SK-N-SH treated with all-trans-retinoic acid at 6 μM for 48 hours (cell line): Measurements from ENCODE around the gene TANC1.

Source experiments
- ATAC-seq: fragments of 200-7000 bp; cut with Tn5 transposase; 3 replicates; pipeline ENCODE4 v1.9.1; 2020; ENCODE audit warnings: mild to moderate bottlenecking, moderate library complexity
- ARNTL ChIP-seq: fragments of 450-650 bp; formaldehyde crosslinking; IDR thresholded peaks from 2 replicates; pipeline ENCODE4 v1.5.0; 2020; ENCODE audit warnings: low read depth, mild to moderate bottlenecking, moderate library complexity, borderline replicate concordance
- BACH2 ChIP-seq: fragments of 250-450 bp; sonication (Bioruptor Pico); IDR thresholded peaks from 2 replicates; pipeline ENCODE4 v1.9.0; 2021; ENCODE audit warnings: mild to moderate bottlenecking, borderline replicate concordance
- CREB5 ChIP-seq: fragments of 250-450 bp; sonication (Bioruptor Pico); IDR thresholded peaks from 2 replicates; pipeline ENCODE4 v1.5.1; 2020; ENCODE audit warnings: low read depth, mild to moderate bottlenecking, moderate library complexity
- CSDC2 ChIP-seq: fragments of 250-450 bp; sonication (Bioruptor Pico); IDR thresholded peaks from 2 replicates; pipeline ENCODE4 v1.5.0; 2020; ENCODE audit warnings: mild to moderate bottlenecking, moderate library complexity
- CSRNP3 ChIP-seq: fragments of 250-450 bp; sonication (Bioruptor Pico); IDR thresholded peaks from 2 replicates; pipeline ENCODE4 v1.5.1; 2021; ENCODE audit warnings: mild to moderate bottlenecking, moderate library complexity
- GLIS3 ChIP-seq: fragments of 250-450 bp; sonication (Bioruptor Pico); IDR thresholded peaks from 2 replicates; pipeline ENCODE4 v1.5.0; 2020; ENCODE audit warnings: mild to moderate bottlenecking, moderate library complexity
- ISL1 ChIP-seq: fragments of 250-450 bp; sonication (Bioruptor Pico); IDR thresholded peaks from 2 replicates; pipeline ENCODE4 v2.1.2; 2022; ENCODE audit warnings: mild to moderate bottlenecking, moderate library complexity
- OSR1 ChIP-seq: fragments of 250-450 bp; sonication (Bioruptor Pico); IDR thresholded peaks from 2 replicates; pipeline ENCODE4 v1.8.0; 2022; ENCODE audit warnings: moderate library complexity, mild to moderate bottlenecking, inconsistent platforms
- PATZ1 ChIP-seq: fragments of 250-450 bp; sonication (Bioruptor Pico); IDR thresholded peaks from 2 replicates; pipeline ENCODE4 v1.8.0; 2020; ENCODE audit warnings: mild to moderate bottlenecking, moderate library complexity, borderline replicate concordance
- POU6F1 ChIP-seq: fragments of 250-450 bp; sonication (Bioruptor Pico); IDR thresholded peaks from 2 replicates; pipeline ENCODE4 v1.8.0; 2021; ENCODE audit warnings: low read depth, mild to moderate bottlenecking, moderate library complexity, borderline replicate concordance
- PPARA ChIP-seq: fragments of 250-450 bp; sonication (Bioruptor Pico); IDR thresholded peaks from 2 replicates; pipeline ENCODE4 v1.5.0; 2020; ENCODE audit warnings: mild to moderate bottlenecking, borderline replicate concordance
- RARB ChIP-seq: fragments of 250-450 bp; sonication (Bioruptor Pico); IDR thresholded peaks from 2 replicates; pipeline ENCODE4 v1.8.0; 2021; ENCODE audit warnings: mild to moderate bottlenecking, moderate library complexity
- SNAI2 ChIP-seq: fragments of 250-450 bp; sonication (Bioruptor Pico); IDR thresholded peaks from 2 replicates; pipeline ENCODE4 v1.5.0; 2020; ENCODE audit warnings: mild to moderate bottlenecking, moderate library complexity
- TCF4 ChIP-seq: fragments of 250-450 bp; sonication (Bioruptor Pico); IDR thresholded peaks from 2 replicates; pipeline ENCODE4 v1.8.0; 2021; ENCODE audit warnings: mild to moderate bottlenecking, moderate library complexity, borderline replicate concordance
- TOX ChIP-seq: fragments of 250-450 bp; sonication (Bioruptor Pico); IDR thresholded peaks from 2 replicates; pipeline ENCODE4 v1.8.0; 2021; ENCODE audit warnings: mild to moderate bottlenecking, moderate library complexity, borderline replicate concordance
- TSHZ2 ChIP-seq: fragments of 250-450 bp; sonication (Bioruptor Pico); IDR thresholded peaks from 2 replicates; pipeline ENCODE4 v1.5.0; 2020; ENCODE audit warnings: mild to moderate bottlenecking, moderate library complexity
- ZC3H10 ChIP-seq: fragments of 250-450 bp; sonication (Bioruptor Pico); IDR thresholded peaks from 2 replicates; pipeline ENCODE4 v1.5.1; 2021; ENCODE audit warnings: mild to moderate bottlenecking, moderate library complexity
- ZFP3 ChIP-seq: fragments of 250-450 bp; sonication (Bioruptor Pico); IDR thresholded peaks from 2 replicates; pipeline ENCODE4 v1.5.0; 2020; ENCODE audit warnings: mild to moderate bottlenecking, moderate library complexity
- ZFP30 ChIP-seq: fragments of 450-650 bp; formaldehyde crosslinking; IDR thresholded peaks from 2 replicates; pipeline ENCODE4 v1.5.0; 2022; ENCODE audit warnings: mild to moderate bottlenecking, moderate library complexity
- ZNF565 ChIP-seq: fragments of 450-650 bp; formaldehyde crosslinking; conservative IDR thresholded peaks from 2 replicates; pipeline ENCODE4 v1.5.0; 2020; ENCODE audit warnings: low read depth, mild to moderate bottlenecking, moderate library complexity

TANC1 gene

GRCh38 chr2:158994920-158995676 is 26.7 kb downstream of the TANC1 start:
- peak; percentile 49 for TF ChIP-seq ISL1
- no peak for TF ChIP-seq CSDC2 (CRISPR knock-in tag)
- no peak for TF ChIP-seq PATZ1 (CRISPR knock-in tag)
- no peak for TF ChIP-seq ZNF565 (CRISPR knock-in tag)
- TF ChIP-seq TOX (CRISPR knock-in tag) = no peak
- TF ChIP-seq OSR1 (CRISPR knock-in tag) = no peak
- no peak for TF ChIP-seq ZFP3 (CRISPR knock-in tag)
- no peak for TF ChIP-seq BACH2 (CRISPR knock-in tag)
- ATAC-seq = peak; percentile 6; the same call in 1 of the 3 replicates

- no peak for TF ChIP-seq ISL1
- TF ChIP-seq TOX (CRISPR knock-in tag) = no peak
- no peak for TF ChIP-seq ARNTL (CRISPR knock-in tag)
- TF ChIP-seq CSRNP3 (CRISPR knock-in tag) = no peak
- no peak for TF ChIP-seq PATZ1 (CRISPR knock-in tag)
- no peak for TF ChIP-seq ZFP3 (CRISPR knock-in tag)
- no peak for TF ChIP-seq CREB5 (CRISPR knock-in tag)
- ATAC-seq = peak; percentile 13; the same call in 1 of the 3 replicates
These were observed 27.2 kb downstream of the TANC1 start for GRCh38 chr2:158995677-158996049.

- no peak for TF ChIP-seq PPARA
- no peak for TF ChIP-seq PATZ1 (CRISPR knock-in tag)
- TF ChIP-seq ZFP30 (CRISPR knock-in tag) = no peak
- no peak for TF ChIP-seq ZFP3 (CRISPR knock-in tag)
- TF ChIP-seq SNAI2 (CRISPR knock-in tag) = no peak
- TF ChIP-seq RARB (CRISPR knock-in tag) = no peak
- no peak for TF ChIP-seq TOX (CRISPR knock-in tag)
- TF ChIP-seq CSRNP3 (CRISPR knock-in tag) = no peak
- no peak for TF ChIP-seq ISL1
- TF ChIP-seq TSHZ2 (CRISPR knock-in tag) = no peak
- no peak for TF ChIP-seq ZC3H10 (CRISPR knock-in tag)
- TF ChIP-seq ARNTL (CRISPR knock-in tag) = no peak
- no peak for TF ChIP-seq POU6F1 (CRISPR knock-in tag)
- TF ChIP-seq GLIS3 (CRISPR knock-in tag) = no peak
- no peak for TF ChIP-seq OSR1 (CRISPR knock-in tag)
- no peak for TF ChIP-seq TCF4 (CRISPR knock-in tag)
- TF ChIP-seq ZNF565 (CRISPR knock-in tag) = no peak
- ATAC-seq = no peak
These were observed 28.0 kb downstream of the TANC1 start for GRCh38 chr2:158996378-158996993.
